Ascending aorta (tissue), 2 donors: ENCODE results near the gene KRTAP3-1. TPM values are rescaled to one million over a fixed set of nuclear protein-coding genes. Genes with fewer than 3 reads are reported as not detected.

Source experiments
- DNase-seq, 2 donors: peaks; one replicate each; pipeline ENCODE4 v3.0.0-alpha.2; 2019; ENCODE audit warnings: low spot score in 2 of 2
- H3K27ac ChIP-seq, 2 donors: fragments of 200-600 bp; sonication (generic); one replicate each; pipeline ENCODE4 v1.5.1; 2016 to 2017; ENCODE audit warnings: mild to moderate bottlenecking in 1 of 2
- H3K27me3 ChIP-seq: fragments of 200-600 bp; sonication (generic); one replicate; pipeline ENCODE4 v1.5.1; 2017
- H3K36me3 ChIP-seq, 2 donors: fragments of 200-600 bp; sonication (generic); one replicate each; pipeline ENCODE4 v1.5.1; 2016
- H3K4me1 ChIP-seq, 2 donors: fragments of 200-600 bp; sonication (generic); one replicate each; pipeline ENCODE4 v1.5.1; 2016 to 2017; ENCODE audit warnings: mild to moderate bottlenecking in 1 of 2
- H3K4me3 ChIP-seq, 2 donors: fragments of 200-600 bp; sonication (generic); one replicate each; pipeline ENCODE4 v1.5.1; 2016 to 2017; ENCODE audit warnings: mild to moderate bottlenecking in 1 of 2
- H3K9me3 ChIP-seq, 2 donors: fragments of 200-600 bp; sonication (generic); one replicate each; pipeline ENCODE4 v1.5.1; 2016
- CTCF ChIP-seq, 3 experiments: fragments of 200-600 bp in 2 of 3; fragments of 450-650 bp in 1 of 3; sonication (generic) in 2 of 3; IDR thresholded peaks; one replicate each; pipeline ENCODE4 v1.5.1; 2016 to 2019; ENCODE audit warnings: antibody characterized with exemption in 3 of 3, mild to moderate bottlenecking in 1 of 3, moderate library complexity in 1 of 3
- intact Hi-C: fragments of 100-400 bp; cut with DNase I; formaldehyde crosslinking; loops from one replicate; pipeline ENCODE4 v1.15.1; 2023
- total RNA-seq: library from RNA; depleted of rRNA; stranded (reverse); fragments of >200 nt; gene quantifications from one replicate; pipeline ENCODE4 v1.1.0, GENCODE V29; 2016

KRTAP3-1 gene
- total RNA-seq, 1 donor from 2014 or later = not detected

DNA sequence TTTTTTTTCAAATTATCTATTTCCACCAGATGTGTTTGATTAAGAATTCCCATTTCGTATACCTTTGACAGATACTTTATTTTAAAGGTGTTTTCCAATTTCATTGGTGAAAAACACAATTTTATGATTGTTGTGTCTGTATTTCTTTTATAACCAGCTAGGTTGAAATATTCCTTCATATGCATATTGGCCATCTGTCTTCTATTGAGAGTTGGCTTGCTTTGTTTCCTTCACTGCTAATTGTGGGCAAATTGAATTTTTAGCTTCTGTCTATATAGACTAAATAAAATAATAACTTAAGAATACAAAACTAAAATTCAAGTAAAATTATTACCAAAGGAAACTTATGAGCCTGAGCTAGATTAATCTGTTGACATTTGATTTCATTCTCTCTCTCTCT lies 13.8 kb downstream of the KRTAP3-1 start:
- no peak overlapping the region for H3K4me3 ChIP-seq
- intact Hi-C loops = no loop called here
- no peaks in the 10 kb centered on the region for H3K27me3 ChIP-seq
- H3K36me3 ChIP-seq = no peaks in the 10 kb centered on the region
- H3K4me1 ChIP-seq = no peaks in the 10 kb centered on the region
- H3K27ac ChIP-seq = no peak overlapping the region
- no peak for DNase-seq
- no peak for TF ChIP-seq CTCF (IDR thresholded peaks at IDR 0.05)
- H3K9me3 ChIP-seq = no peaks in the 10 kb centered on the region

DNA sequence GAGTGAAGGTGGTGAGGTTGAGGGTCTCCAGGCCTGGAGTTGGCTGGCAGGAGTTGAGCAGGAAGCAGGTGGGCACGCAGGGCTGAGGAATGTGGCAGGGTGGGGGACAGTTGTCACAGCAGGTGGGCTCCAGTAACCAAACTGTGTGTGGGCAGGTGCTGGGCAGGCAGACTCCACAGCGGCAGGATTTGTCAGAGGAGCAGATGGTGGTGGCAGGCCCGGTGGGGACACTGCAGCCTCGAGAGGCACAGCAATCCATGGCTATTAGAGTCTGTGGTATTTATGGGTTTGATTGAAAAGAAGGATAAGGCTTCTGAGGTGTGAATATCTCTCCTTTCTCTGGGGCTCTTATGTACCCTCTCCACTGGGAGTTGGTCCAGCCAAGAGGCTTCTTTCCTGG lies 15.1 kb downstream of the KRTAP3-1 start, which contains the start of gene KRTAP3-3:
Gene KRTAP3-3, minus strand, starts transcription at position 326 of the 400 bp plus-strand sequence. Its CDS starts 67 bp downstream, at position 259.
- no peak for DNase-seq
- intact Hi-C loops = no loop called here
- Histone ChIP-seq H3K27ac (no peak within 1 kb of the TSS), H3K4me1 (no peaks in the 10 kb centered on the region), H3K36me3 (no peaks in the 10 kb centered on the region), H3K9me3 (no peaks in the 10 kb centered on the region), H3K4me3 (no peak within 1 kb of the TSS), H3K27me3 (no peaks in the 10 kb centered on the region)
- no peak for TF ChIP-seq CTCF (IDR thresholded peaks at IDR 0.05)

DNA sequence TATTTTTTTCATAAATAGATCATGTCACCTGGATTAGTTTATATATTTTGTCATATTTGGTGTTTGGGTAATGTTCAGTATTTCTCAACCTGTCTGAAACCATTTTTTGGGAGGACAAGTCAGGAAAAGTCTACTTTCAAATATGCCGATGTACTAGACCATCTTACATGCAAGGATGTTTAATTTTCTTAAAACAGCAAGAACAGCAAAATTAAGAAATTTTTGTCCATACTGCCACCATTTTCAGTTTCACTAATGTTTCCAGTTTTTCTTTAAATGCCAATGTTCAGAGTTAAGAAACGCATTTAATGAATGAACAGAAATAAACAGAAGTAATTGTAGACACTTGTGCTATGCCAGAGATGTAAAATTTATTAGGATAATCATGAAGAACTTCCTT lies 15.8 kb downstream of the KRTAP3-1 start:
- intact Hi-C loops = no loop called here
- H3K27ac ChIP-seq = no peak overlapping the region

DNA sequence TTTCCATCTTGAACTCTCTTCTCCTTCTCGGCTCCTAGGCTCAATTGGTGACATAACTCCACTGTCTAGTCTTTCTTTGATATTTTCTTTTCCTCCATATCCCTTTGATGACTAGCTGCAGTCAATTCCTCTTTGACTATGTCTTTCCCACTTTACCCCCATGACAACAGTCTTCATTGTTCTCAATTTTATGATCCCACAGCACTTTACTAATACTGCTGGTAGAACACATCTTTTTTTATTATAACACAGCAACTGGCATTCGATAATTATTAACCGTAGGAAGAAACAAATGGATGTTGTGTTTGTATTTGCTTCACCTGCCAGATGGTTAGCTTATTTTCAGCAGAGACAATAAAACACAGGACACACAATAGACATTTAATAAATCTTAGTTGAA lies 16.3 kb downstream of the KRTAP3-1 start:
- DNase-seq = no peak
- H3K27ac ChIP-seq = no peak overlapping the region
- H3K9me3 ChIP-seq = no peaks in the 10 kb centered on the region
- H3K27me3 ChIP-seq = no peaks in the 10 kb centered on the region
- no peaks in the 10 kb centered on the region for H3K4me1 ChIP-seq
- intact Hi-C loops = no loop called here
- TF ChIP-seq CTCF (IDR thresholded peaks at IDR 0.05) = no peak
- no peak overlapping the region for H3K4me3 ChIP-seq
- H3K36me3 ChIP-seq = no peaks in the 10 kb centered on the region

More for the DNA sequence above, 15.8 kb downstream of the KRTAP3-1 start:
- no peaks in the 10 kb centered on the region for H3K36me3 ChIP-seq
- no peak overlapping the region for H3K4me3 ChIP-seq
- no peaks in the 10 kb centered on the region for H3K9me3 ChIP-seq
- no peak for TF ChIP-seq CTCF (IDR thresholded peaks at IDR 0.05)
- no peaks in the 10 kb centered on the region for H3K4me1 ChIP-seq
- DNase-seq = no peak
- no peaks in the 10 kb centered on the region for H3K27me3 ChIP-seq

DNA sequence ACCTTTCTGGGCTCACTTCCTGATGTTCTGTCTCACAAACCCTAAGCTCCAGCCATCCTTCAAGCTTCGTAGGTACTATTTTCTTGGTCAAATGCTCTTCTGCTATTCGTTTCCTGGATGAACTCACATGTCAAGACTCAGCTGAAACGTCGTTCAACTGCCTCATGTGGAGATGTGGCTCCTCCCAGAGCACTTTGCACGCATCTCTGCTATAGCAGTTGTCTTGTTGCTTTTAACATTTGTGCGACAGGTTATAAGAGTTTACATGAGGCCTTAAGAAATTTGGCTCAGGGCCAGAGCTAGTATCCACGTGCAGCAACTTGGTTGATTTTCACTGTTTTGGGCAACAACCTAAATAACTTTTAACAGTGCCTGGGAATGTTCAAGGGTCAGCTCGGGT lies 22.0 kb downstream of the KRTAP3-1 start:
- TF ChIP-seq CTCF (IDR thresholded peaks at IDR 0.05) = no peak
- Histone ChIP-seq H3K9me3 (no peaks in the 10 kb centered on the region), H3K27me3 (no peaks in the 10 kb centered on the region), H3K36me3 (no peaks in the 10 kb centered on the region), H3K27ac (no peak overlapping the region), H3K4me3 (no peak overlapping the region), H3K4me1 (no peaks in the 10 kb centered on the region)
- intact Hi-C loops = no loop called here
- DNase-seq = no peak

DNA sequence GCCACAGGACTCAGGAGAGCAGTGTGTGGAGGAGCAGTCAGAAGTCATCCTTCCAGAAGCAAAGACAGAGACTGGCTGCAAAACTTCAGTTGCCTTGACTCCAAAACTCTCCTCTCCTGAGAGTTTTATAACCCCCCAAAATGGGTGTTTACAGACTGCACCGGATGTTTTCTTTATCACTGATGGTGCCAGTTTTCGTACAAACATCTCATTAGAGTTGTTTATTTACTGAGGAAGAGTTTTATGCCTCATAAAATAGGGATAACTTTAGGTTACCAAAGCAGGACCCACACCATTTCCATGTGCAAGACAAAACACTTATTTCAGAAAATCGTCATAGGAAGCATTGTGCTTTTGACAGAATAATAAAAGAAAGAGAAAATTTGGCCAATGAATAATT lies 24.7 kb downstream of the KRTAP3-1 start, which contains the start of gene KRT40:
Gene KRT40, minus strand, starts transcription at position 101 of the 400 bp plus-strand sequence. Its CDS starts 53 bp downstream, at position 48.
- no peak for DNase-seq
- Histone ChIP-seq H3K9me3 (no peaks in the 10 kb centered on the region), H3K36me3 (no peaks in the 10 kb centered on the region), H3K27me3 (no peaks in the 10 kb centered on the region), H3K27ac (no peak within 1 kb of the TSS), H3K4me1 (no peaks in the 10 kb centered on the region), H3K4me3 (no peak within 1 kb of the TSS)
- intact Hi-C loops = no loop called here
- TF ChIP-seq CTCF (IDR thresholded peaks at IDR 0.05) = no peak
